H1 (cell line): ENCODE results near the gene C2orf92. TPM values are rescaled to one million over a fixed set of nuclear protein-coding genes. Genes with fewer than 3 reads are reported as not detected.

Experiments used
- CTBP2 ChIP-seq: IDR thresholded peaks from 2 replicates; pipeline ENCODE4 v1.7.0; 2011; ENCODE audit warnings: borderline replicate concordance, mild to moderate bottlenecking, moderate library complexity, mixed read lengths, low read length; ENCODE audit not compliant: insufficient read depth, insufficient read length
- GTF2F1 ChIP-seq: IDR thresholded peaks from 2 replicates; pipeline ENCODE4 v1.6.1; 2012; ENCODE audit warnings: low read depth, low read length, improper control_type of control experiment, borderline replicate concordance
- KDM1A ChIP-seq: fragments of 200-600, 300-600 bp; sonication (generic); IDR thresholded peaks from 2 replicates; pipeline ENCODE4 v1.7.1; 2016; ENCODE audit warnings: mild to moderate bottlenecking, low read length, borderline replicate concordance
- SIN3A ChIP-seq, 2 experiments: IDR thresholded peaks in 1 of 2; conservative IDR thresholded peaks in 1 of 2; 2 replicates each; pipeline ENCODE4 v1.6.1; 2011 to 2012; ENCODE audit warnings: low read length in 2 of 2, improper control_type of control experiment in 1 of 2, low read depth in 1 of 2, mild to moderate bottlenecking in 1 of 2
- SIRT6 ChIP-seq: IDR thresholded peaks from one replicate; pipeline ENCODE4 v1.7.1; 2012; ENCODE audit warnings: low read length, inconsistent platforms
- SP4 ChIP-seq: IDR thresholded peaks from 2 replicates; pipeline ENCODE4 v1.6.1; 2012; ENCODE audit warnings: low read length, inconsistent platforms
- SUZ12 ChIP-seq: fragments of 200-600 bp; sonication (generic); IDR thresholded peaks from 2 replicates; pipeline ENCODE4 v1.6.1; 2012; ENCODE audit warnings: mild to moderate bottlenecking, inconsistent platforms, low read length, moderate library complexity, mixed read lengths
- YY1 ChIP-seq: IDR thresholded peaks from 2 replicates; pipeline ENCODE4 v1.6.1; 2011; ENCODE audit warnings: low read depth, mild to moderate bottlenecking, low read length
- polyA plus RNA-seq, 7 experiments: library from polyadenylated mRNA; depleted of rRNA in 3 of 7; stranded (reverse) in 5 of 7; unstranded in 2 of 7; fragments of >200 nt in 5 of 7; fragments of 200-250 nt in 2 of 7; gene quantifications; 1 replicate in 5 of 7; 2 replicates in 1 of 7; 4 replicates in 1 of 7; pipeline versions ENCODE4 v1.2.1 to v1.2.3, GENCODE V29; 2011 to 2013; ENCODE audit warnings: missing spikeins in 2 of 7, mixed read lengths in 2 of 7
- total RNA-seq: library from RNA; stranded (reverse); fragmentation: NEBNext Ultra II Directional; extraction: Animal tissue kit (Norgen Biotek cat#: 25700); gene quantifications from 2 replicates; pipeline ENCODE4 v1.2.1, GENCODE V29; 2021
- TF ChIP-seq, protein P1 (sequence below): fragments of 300-600 bp; sonication (generic); IDR thresholded peaks from 2 replicates; pipeline ENCODE4 v1.7.1; 2012; ENCODE audit warnings: low read length, moderate library complexity, mild to moderate bottlenecking, inconsistent platforms; ENCODE audit not compliant: insufficient replicate concordance

Gene C2orf92
- total and polyA plus RNA-seq, 2 of the 8 experiments (the other 6 are each of a cell fraction or from before 2014, with no cell fraction given): 2.3 to 3.7 TPM

- TF ChIP-seq, protein P1, sequence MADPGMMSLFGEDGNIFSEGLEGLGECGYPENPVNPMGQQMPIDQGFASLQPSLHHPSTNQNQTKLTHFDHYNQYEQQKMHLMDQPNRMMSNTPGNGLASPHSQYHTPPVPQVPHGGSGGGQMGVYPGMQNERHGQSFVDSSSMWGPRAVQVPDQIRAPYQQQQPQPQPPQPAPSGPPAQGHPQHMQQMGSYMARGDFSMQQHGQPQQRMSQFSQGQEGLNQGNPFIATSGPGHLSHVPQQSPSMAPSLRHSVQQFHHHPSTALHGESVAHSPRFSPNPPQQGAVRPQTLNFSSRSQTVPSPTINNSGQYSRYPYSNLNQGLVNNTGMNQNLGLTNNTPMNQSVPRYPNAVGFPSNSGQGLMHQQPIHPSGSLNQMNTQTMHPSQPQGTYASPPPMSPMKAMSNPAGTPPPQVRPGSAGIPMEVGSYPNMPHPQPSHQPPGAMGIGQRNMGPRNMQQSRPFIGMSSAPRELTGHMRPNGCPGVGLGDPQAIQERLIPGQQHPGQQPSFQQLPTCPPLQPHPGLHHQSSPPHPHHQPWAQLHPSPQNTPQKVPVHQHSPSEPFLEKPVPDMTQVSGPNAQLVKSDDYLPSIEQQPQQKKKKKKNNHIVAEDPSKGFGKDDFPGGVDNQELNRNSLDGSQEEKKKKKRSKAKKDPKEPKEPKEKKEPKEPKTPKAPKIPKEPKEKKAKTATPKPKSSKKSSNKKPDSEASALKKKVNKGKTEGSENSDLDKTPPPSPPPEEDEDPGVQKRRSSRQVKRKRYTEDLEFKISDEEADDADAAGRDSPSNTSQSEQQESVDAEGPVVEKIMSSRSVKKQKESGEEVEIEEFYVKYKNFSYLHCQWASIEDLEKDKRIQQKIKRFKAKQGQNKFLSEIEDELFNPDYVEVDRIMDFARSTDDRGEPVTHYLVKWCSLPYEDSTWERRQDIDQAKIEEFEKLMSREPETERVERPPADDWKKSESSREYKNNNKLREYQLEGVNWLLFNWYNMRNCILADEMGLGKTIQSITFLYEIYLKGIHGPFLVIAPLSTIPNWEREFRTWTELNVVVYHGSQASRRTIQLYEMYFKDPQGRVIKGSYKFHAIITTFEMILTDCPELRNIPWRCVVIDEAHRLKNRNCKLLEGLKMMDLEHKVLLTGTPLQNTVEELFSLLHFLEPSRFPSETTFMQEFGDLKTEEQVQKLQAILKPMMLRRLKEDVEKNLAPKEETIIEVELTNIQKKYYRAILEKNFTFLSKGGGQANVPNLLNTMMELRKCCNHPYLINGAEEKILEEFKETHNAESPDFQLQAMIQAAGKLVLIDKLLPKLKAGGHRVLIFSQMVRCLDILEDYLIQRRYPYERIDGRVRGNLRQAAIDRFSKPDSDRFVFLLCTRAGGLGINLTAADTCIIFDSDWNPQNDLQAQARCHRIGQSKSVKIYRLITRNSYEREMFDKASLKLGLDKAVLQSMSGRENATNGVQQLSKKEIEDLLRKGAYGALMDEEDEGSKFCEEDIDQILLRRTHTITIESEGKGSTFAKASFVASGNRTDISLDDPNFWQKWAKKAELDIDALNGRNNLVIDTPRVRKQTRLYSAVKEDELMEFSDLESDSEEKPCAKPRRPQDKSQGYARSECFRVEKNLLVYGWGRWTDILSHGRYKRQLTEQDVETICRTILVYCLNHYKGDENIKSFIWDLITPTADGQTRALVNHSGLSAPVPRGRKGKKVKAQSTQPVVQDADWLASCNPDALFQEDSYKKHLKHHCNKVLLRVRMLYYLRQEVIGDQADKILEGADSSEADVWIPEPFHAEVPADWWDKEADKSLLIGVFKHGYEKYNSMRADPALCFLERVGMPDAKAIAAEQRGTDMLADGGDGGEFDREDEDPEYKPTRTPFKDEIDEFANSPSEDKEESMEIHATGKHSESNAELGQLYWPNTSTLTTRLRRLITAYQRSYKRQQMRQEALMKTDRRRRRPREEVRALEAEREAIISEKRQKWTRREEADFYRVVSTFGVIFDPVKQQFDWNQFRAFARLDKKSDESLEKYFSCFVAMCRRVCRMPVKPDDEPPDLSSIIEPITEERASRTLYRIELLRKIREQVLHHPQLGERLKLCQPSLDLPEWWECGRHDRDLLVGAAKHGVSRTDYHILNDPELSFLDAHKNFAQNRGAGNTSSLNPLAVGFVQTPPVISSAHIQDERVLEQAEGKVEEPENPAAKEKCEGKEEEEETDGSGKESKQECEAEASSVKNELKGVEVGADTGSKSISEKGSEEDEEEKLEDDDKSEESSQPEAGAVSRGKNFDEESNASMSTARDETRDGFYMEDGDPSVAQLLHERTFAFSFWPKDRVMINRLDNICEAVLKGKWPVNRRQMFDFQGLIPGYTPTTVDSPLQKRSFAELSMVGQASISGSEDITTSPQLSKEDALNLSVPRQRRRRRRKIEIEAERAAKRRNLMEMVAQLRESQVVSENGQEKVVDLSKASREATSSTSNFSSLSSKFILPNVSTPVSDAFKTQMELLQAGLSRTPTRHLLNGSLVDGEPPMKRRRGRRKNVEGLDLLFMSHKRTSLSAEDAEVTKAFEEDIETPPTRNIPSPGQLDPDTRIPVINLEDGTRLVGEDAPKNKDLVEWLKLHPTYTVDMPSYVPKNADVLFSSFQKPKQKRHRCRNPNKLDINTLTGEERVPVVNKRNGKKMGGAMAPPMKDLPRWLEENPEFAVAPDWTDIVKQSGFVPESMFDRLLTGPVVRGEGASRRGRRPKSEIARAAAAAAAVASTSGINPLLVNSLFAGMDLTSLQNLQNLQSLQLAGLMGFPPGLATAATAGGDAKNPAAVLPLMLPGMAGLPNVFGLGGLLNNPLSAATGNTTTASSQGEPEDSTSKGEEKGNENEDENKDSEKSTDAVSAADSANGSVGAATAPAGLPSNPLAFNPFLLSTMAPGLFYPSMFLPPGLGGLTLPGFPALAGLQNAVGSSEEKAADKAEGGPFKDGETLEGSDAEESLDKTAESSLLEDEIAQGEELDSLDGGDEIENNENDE: no peak
- TF ChIP-seq SUZ12 (no peak), KDM1A (no peak), SP4 (no peak), SIN3A (conservative IDR thresholded peaks at IDR 0.05 in 1 of 2, IDR thresholded peaks at IDR 0.05 in 1 of 2; ENCODE audit: low read depth in 1 of 2, low read length in 2 of 2) (no peak), SIRT6 (no peak), CTBP2 (no peak), YY1 (no peak), GTF2F1 (no peak)
- TF ChIP-seq, all 59 proteins: peak for 0
Measured at GRCh38 chr2:97653874-97654273, 15.6 kb upstream of the C2orf92 start (continued).
